Measurements from ENCODE around the gene WNT7B. TPM values are rescaled to one million over a fixed set of nuclear protein-coding genes. Genes with fewer than 3 reads are reported as not detected.

WNT7B gene
- total and polyA plus RNA-seq, 2 of the 8 experiments (the other 6 are each of a cell fraction or from before 2014, with no cell fraction given), result 0.14 to 0.24 TPM

GRCh38 chr22:46018859-46019258, 41.9 kb upstream of the WNT7B start:
- H3K27ac ChIP-seq (ENCODE audit: low read depth, low read length), result no peak overlapping the region
- H3K9ac ChIP-seq (replicated peaks in 1 of 4; ENCODE audit: extremely low read depth in 1 of 4, low read depth in 3 of 4, low read length in 3 of 4), result no peak overlapping the region
- no peak overlapping the region for H2BK20ac ChIP-seq (ENCODE audit: low read length)
- no peak overlapping the region for H2BK12ac ChIP-seq (ENCODE audit: low read depth, low read length)
- H3K27me3 ChIP-seq (replicated peaks in 1 of 4; ENCODE audit: control insufficient read depth in 3 of 4, extremely low read depth in 1 of 4, insufficient read depth in 3 of 4, low read length in 3 of 4), result peaks cover 0 to 4% (median 1%) of the 10 kb centered on the region in 4 experiments; a peak in 2 of 7 replicates
- no peak overlapping the region for H2AFZ ChIP-seq (ENCODE audit: low read length)
- ChIA-PET POLR2A (ENCODE audit: partially characterized antibody) (interaction anchor here (0.8 kb wide), 1 partner anchor 9 kb away, joined by 4 read pairs; no protein-coding TSS in a partner anchor), CTCF (ENCODE audit: partially characterized antibody) (interaction anchor here (1.0 to 1.8 kb wide), 6 partner anchors 12 to 38 kb away, joined by 3 to 7 read pairs (median 3); no protein-coding TSS in a partner anchor)
- no peak overlapping the region for H4K91ac ChIP-seq (replicated peaks; ENCODE audit: insufficient read length, low read length)
- no peaks in the 10 kb centered on the region for H3K79me1 ChIP-seq (ENCODE audit: low read depth, low read length)
- H4K5ac ChIP-seq (ENCODE audit: insufficient read length, low read depth, low read length), result no peak overlapping the region
- no peak overlapping the region for H3K23ac ChIP-seq (ENCODE audit: insufficient read length)
- no peaks in the 10 kb centered on the region for H3K36me3 ChIP-seq (ENCODE audit: control insufficient read depth in 2 of 4, insufficient read depth in 4 of 4, low read length in 3 of 4)
- H3K4me1 ChIP-seq (replicated peaks in 1 of 4; ENCODE audit: control insufficient read depth in 3 of 4, insufficient read depth in 4 of 4, low read length in 3 of 4), result peaks cover 0 to 6% (median 0%) of the 10 kb centered on the region in 4 experiments; a peak in 4 of 7 replicates
- H3K4ac ChIP-seq (replicated peaks; ENCODE audit: insufficient read length, low read depth, low read length), result no peak overlapping the region
- no peak overlapping the region for H2AK5ac ChIP-seq (ENCODE audit: low read depth, low read length)
- H3K56ac ChIP-seq (replicated peaks; ENCODE audit: insufficient read length, low read depth, low read length), result no peak overlapping the region
- no peak overlapping the region for H2BK5ac ChIP-seq (ENCODE audit: low read depth, low read length)
- no peak overlapping the region for H3K18ac ChIP-seq (ENCODE audit: extremely low read depth, low read length)
- no peaks in the 10 kb centered on the region for H3K9me3 ChIP-seq (ENCODE audit: insufficient read depth in 2 of 2, low read depth in 1 of 2, low read length in 1 of 2)
- H2BK120ac ChIP-seq (replicated peaks; ENCODE audit: low read depth, low read length), result no peak overlapping the region
- H3K23me2 ChIP-seq (ENCODE audit: low read depth, low read length), result peaks cover 3% of the 10 kb centered on the region; the same call in 1 of the 2 replicates
- no peaks in the 10 kb centered on the region for H3K79me2 ChIP-seq (ENCODE audit: control insufficient read depth in 1 of 2, insufficient read depth in 2 of 2, low read length in 2 of 2)
- H3K4me3 ChIP-seq (ENCODE audit: extremely low read depth in 1 of 4, insufficient read depth in 2 of 4, low read depth in 3 of 4, low read length in 4 of 4), result no peak overlapping the region
- no peak overlapping the region for H3K14ac ChIP-seq (ENCODE audit: insufficient read length)
- no peak overlapping the region for H4K8ac ChIP-seq (ENCODE audit: extremely low read depth, insufficient read depth, low read length)
- H2BK15ac ChIP-seq (ENCODE audit: low read length), result no peak overlapping the region
- no peak for DNase-seq (ENCODE audit: low read depth in 1 of 2, low spot score in 2 of 2)
- H4K20me1 ChIP-seq (replicated peaks in 1 of 2; ENCODE audit: control insufficient read depth in 1 of 2, insufficient read depth in 2 of 2, low read length in 2 of 2), result no peaks in the 10 kb centered on the region
- FAIRE-seq, result no peak
- no peak overlapping the region for H3K4me2 ChIP-seq (ENCODE audit: insufficient read depth in 1 of 2, low read depth in 2 of 2, low read length in 2 of 2)
- no peak for TF ChIP-seq BACH1 (IDR thresholded peaks at IDR 0.05; ENCODE audit: low read length)
- no peak for TF ChIP-seq TBP (IDR thresholded peaks at IDR 0.05; ENCODE audit: low read depth, low read length)
- no peak for TF ChIP-seq EZH2 (IDR thresholded peaks at IDR 0.05; ENCODE audit: low read depth, low read length, severe bottlenecking)
- no peak for TF ChIP-seq E2F6 (IDR thresholded peaks at IDR 0.05)
- TF ChIP-seq TAF7 (optimal IDR thresholded peaks at IDR 0.05; ENCODE audit: borderline replicate concordance, low read depth, low read length), result no peak
- TF ChIP-seq SUZ12 (IDR thresholded peaks at IDR 0.05; ENCODE audit: low read length), result no peak
- TF ChIP-seq RBBP5 (IDR thresholded peaks at IDR 0.05; ENCODE audit: borderline replicate concordance, low read depth, low read length), result no peak
- no peak for TF ChIP-seq SIRT6 (IDR thresholded peaks at IDR 0.05; ENCODE audit: low read length)
- TF ChIP-seq CTCF (IDR thresholded peaks at IDR 0.05; ENCODE audit: control extremely low read depth in 1 of 3, insufficient read depth in 1 of 3, low read depth in 1 of 3, low read length in 3 of 3), result no peak
- no peak for TF ChIP-seq TCF12 (IDR thresholded peaks at IDR 0.05; ENCODE audit: low read depth, low read length)
- no peak for TF ChIP-seq KDM1A (IDR thresholded peaks at IDR 0.05; ENCODE audit: borderline replicate concordance, low read length)
- TF ChIP-seq BCL11A (IDR thresholded peaks at IDR 0.05; ENCODE audit: low read depth in 2 of 2, low read length in 2 of 2), result no peak
